ENCODE measurements around the gene NELFE.
A peak's percentile ranks its signal among the peaks of the same experiment; 100 is the strongest.

GRCh38 chr6:31978831-31979230 is 20.1 kb upstream of the NELFE start:
- TF ChIP-seq FOXA1 (IDR thresholded peaks at IDR 0.05): no peak
- no peak for TF ChIP-seq CTCF (IDR thresholded peaks at IDR 0.05; ENCODE audit: low read depth, low read length, missing input control)
- no peak for TF ChIP-seq RXRA (IDR thresholded peaks at IDR 0.05)
- TF ChIP-seq MAX (IDR thresholded peaks at IDR 0.05): no peak
- no peak for TF ChIP-seq SP1 (IDR thresholded peaks at IDR 0.05)
- no peak for TF ChIP-seq GABPA (IDR thresholded peaks at IDR 0.05 in 1 of 2, conservative IDR thresholded peaks at IDR 0.05 in 1 of 2)
- no peak for TF ChIP-seq RAD21 (IDR thresholded peaks at IDR 0.05)
- no peak for TF ChIP-seq TAF1 (conservative IDR thresholded peaks at IDR 0.05)
- TF ChIP-seq REST (IDR thresholded peaks at IDR 0.05): no peak
- no peak for TF ChIP-seq ZBTB33 (IDR thresholded peaks at IDR 0.05)
- no peak for TF ChIP-seq YY1 (IDR thresholded peaks at IDR 0.05)
- TF ChIP-seq ATF3 (IDR thresholded peaks at IDR 0.05): no peak
- peak in 1 of 2 donors; percentile 6 for TF ChIP-seq JUND (IDR thresholded peaks at IDR 0.05)
- TF ChIP-seq HNF4A (conservative IDR thresholded peaks at IDR 0.05): no peak
